Heart left ventricle (tissue), 16 donors: Measurements from ENCODE around the gene DOCK2. TPM values are rescaled to one million over a fixed set of nuclear protein-coding genes. Genes with fewer than 3 reads are reported as not detected.

ENCODE experiments used
- ATAC-seq, 4 donors: fragments of 200-7000 bp; cut with Tn5 transposase; one replicate each; pipeline ENCODE4 v1.9.1; 2020 to 2022; ENCODE audit warnings: moderate library complexity in 4 of 4, mild to moderate bottlenecking in 3 of 4, moderate number of reproducible peaks in 1 of 4
- DNase-seq, 5 donors: peaks; one replicate each; pipeline ENCODE4 v3.0.0-alpha.2; 2020
- H3K27ac ChIP-seq, 12 donors: fragments of 200-600 bp; sonication (generic) in 4 of 12; one replicate each; pipeline versions ENCODE4 v1.5.0 to v1.8.0; 2016 to 2022; ENCODE audit warnings: mild to moderate bottlenecking in 2 of 12
- H3K27me3 ChIP-seq, 9 donors: fragments of 200-600 bp; sonication (generic) in 2 of 9; one replicate each; pipeline versions ENCODE4 v1.5.1 to v1.8.0; 2016 to 2022; ENCODE audit warnings: mild to moderate bottlenecking in 3 of 9
- H3K36me3 ChIP-seq, 9 donors: fragments of 200-600 bp; sonication (generic) in 2 of 9; one replicate each; pipeline versions ENCODE4 v1.5.0 to v1.8.0; 2018 to 2022; ENCODE audit warnings: mild to moderate bottlenecking in 2 of 9
- H3K4me1 ChIP-seq, 12 donors: fragments of 200-600 bp; sonication (generic) in 4 of 12; one replicate each; pipeline versions ENCODE4 v1.5.0 to v1.8.0; 2016 to 2022; ENCODE audit warnings: mild to moderate bottlenecking in 3 of 12
- H3K4me3 ChIP-seq, 12 donors: fragments of 200-600 bp; sonication (generic) in 4 of 12; one replicate each; pipeline versions ENCODE4 v1.5.0 to v1.8.0; 2017 to 2022; ENCODE audit warnings: mild to moderate bottlenecking in 9 of 12, moderate library complexity in 4 of 12
- H3K9me3 ChIP-seq, 12 donors: fragments of 200-600 bp; sonication (generic) in 4 of 12; one replicate each; pipeline versions ENCODE4 v1.5.0 to v1.8.0; 2016 to 2022; ENCODE audit warnings: mild to moderate bottlenecking in 1 of 12
- CTCF ChIP-seq, 12 donors: fragments of 200-600 bp; sonication (generic) in 4 of 12; IDR thresholded peaks; one replicate each; pipeline versions ENCODE4 v1.5.0 to v1.8.0; 2018 to 2022; ENCODE audit warnings: antibody characterized with exemption in 12 of 12, mild to moderate bottlenecking in 5 of 12
- POLR2A ChIP-seq, 2 donors: fragments of 450-650 bp; IDR thresholded peaks; one replicate each; pipeline ENCODE4 v1.6.1; 2017; ENCODE audit warnings: antibody characterized with exemption in 2 of 2, mild to moderate bottlenecking in 2 of 2, moderate library complexity in 2 of 2
- WGBS, 4 donors: extraction: QIAGEN DNeasy Blood & Tissue Kit in 2 of 4; methylation state at CpG; one replicate each; pipeline versions ENCODE4 v1.1.5 to v1.1.7; 2013 to 2018; 5-methylcytosine and 5-hydroxymethylcytosine counted together
- intact Hi-C, 10 donors: fragments of 100-400 bp; cut with DNase I; formaldehyde crosslinking; loops; one replicate each; pipeline versions ENCODE4 v1.11.1 to v1.14.2; 2022
- polyA plus RNA-seq, 2 donors: library from polyadenylated mRNA; stranded (reverse); fragments of 200-250 nt; gene quantifications; one replicate each; pipeline ENCODE4 v1.2.3, GENCODE V29; 2013
- total RNA-seq, 9 donors: library from RNA; depleted of rRNA in 2 of 9; stranded (reverse); fragments of >200 nt in 2 of 9; fragmentation: NEBNext Ultra II Directional in 3 of 9; extraction: Animal tissue kit (Norgen Biotek cat#: 25700) in 3 of 9; gene quantifications; one replicate each; pipeline versions ENCODE4 v1.1.0 to v1.2.4, GENCODE V29; 2016 to 2023
- donor health status: ischemic (EF 13 %, LVEDD 7.1; RV severe dilation, severe dysfunction).
- donor health status: healthy with polysubstance abuse.
- donor health status: DM: no; HTN: yes; CAD: no.
- donor health status: DM: no; HTN: no; CAD: no.
- donor health status: ischemic (EF 25% LVEDD 6.9; RV normal size, moderate dysfunction).
- donor health status: ischemic (EF 25% LVEDD 5.7; RV mildly dilated, moderate dysfunction).
- donor health status: healthy.
- donor health status: DM: yes; HTN: yes; CAD: no.
- donor health status: ischemic (EF 35%, LVEDD 5.7; RV mildly dilated, moderate dysfunction).
- donor health status: nonischemic (EF 11% LVEDD 7.7; RV severe dilation, severe dysfunction).
- donor health status: DM: yes; HTN: yes; CAD: no.
- donor health status: PGD.
- donor health status: ischemic (EF 29% LVEDD 5.4; RV normal size, mild dysfunction).
- donor health status: nonischemic (EF 23%, LVEDD 6.1; RV moderate dilation, normal function).

DOCK2 gene
- total and polyA plus RNA-seq, 11 donors = 0.80 to 59.5 (median 4.6) TPM

- intact Hi-C loops = no loop called here
- Histone ChIP-seq H3K4me1 (peaks cover 0 to 17% (median 0%) of the 10 kb centered on the region in 12 donors), H3K27me3 (no peaks in the 10 kb centered on the region), H3K4me3 (no peak overlapping the region), H3K27ac (no peak overlapping the region), H3K9me3 (no peaks in the 10 kb centered on the region), H3K36me3 (peaks cover 0 to 39% (median 0%) of the 10 kb centered on the region in 9 donors)
- ATAC-seq (no peak), DNase-seq (no peak)
- 79 to 85% (median 83%) methylated on average over 2 of the region's 2 CpGs for WGBS, 4 donors
- TF ChIP-seq CTCF (IDR thresholded peaks at IDR 0.05) = no peak
Observed at GRCh38 chr5:169736653-169737052, 99.6 kb downstream of the DOCK2 start.

GRCh38 chr5:169740435-169740834 is 103.4 kb downstream of the DOCK2 start:
- intact Hi-C loops = no loop called here
- no peaks in the 10 kb centered on the region for H3K27me3 ChIP-seq
- H3K9me3 ChIP-seq = no peaks in the 10 kb centered on the region
- H3K27ac ChIP-seq = no peak overlapping the region
- WGBS, 4 donors = 54 to 69% (median 61%) methylated on average over 3 of the region's 3 CpGs
- DNase-seq = no peak
- H3K4me3 ChIP-seq = no peak overlapping the region
- ATAC-seq = no peak
- TF ChIP-seq POLR2A (IDR thresholded peaks at IDR 0.05) (no peak), CTCF (IDR thresholded peaks at IDR 0.05) (no peak)
- H3K36me3 ChIP-seq = peaks cover 0 to 42% (median 0%) of the 10 kb centered on the region in 9 donors
- peaks cover 0 to 12% (median 0%) of the 10 kb centered on the region in 12 donors for H3K4me1 ChIP-seq

GRCh38 chr5:169742771-169743296 is 105.8 kb downstream of the DOCK2 start:
- ATAC-seq (peak in 3 of 4 donors; percentile 81 to 87 (median 87)), DNase-seq (peak in 2 of 5 donors; percentile 11 to 52)
- WGBS, 4 donors = 39 to 55% (median 46%) methylated on average over 7 of the region's 7 CpGs

GRCh38 chr5:169744336-169744735 is 107.3 kb downstream of the DOCK2 start:
- H3K36me3 ChIP-seq = peaks cover 0 to 56% (median 0%) of the 10 kb centered on the region in 9 donors
- no peak overlapping the region for H3K27ac ChIP-seq
- H3K4me3 ChIP-seq = no peak overlapping the region
- 58 to 78% (median 75%) methylated on average over 1 of the region's 1 CpG for WGBS, 4 donors
- intact Hi-C loops = no loop called here
- H3K9me3 ChIP-seq = no peaks in the 10 kb centered on the region
- peaks cover 0 to 12% (median 0%) of the 10 kb centered on the region in 12 donors for H3K4me1 ChIP-seq
- DNase-seq = no peak
- H3K27me3 ChIP-seq = no peaks in the 10 kb centered on the region
- no peak for ATAC-seq
- no peak for TF ChIP-seq POLR2A (IDR thresholded peaks at IDR 0.05)
- TF ChIP-seq CTCF (IDR thresholded peaks at IDR 0.05) = no peak

More at GRCh38 chr5:169742771-169743296, 105.8 kb downstream of the DOCK2 start:
- Histone ChIP-seq H3K27ac (peak overlapping the region in 2 of 12 donors; percentile 9 to 16), H3K9me3 (no peaks in the 10 kb centered on the region), H3K36me3 (peaks cover 0 to 49% (median 0%) of the 10 kb centered on the region in 9 donors), H3K4me3 (no peak overlapping the region), H3K27me3 (no peaks in the 10 kb centered on the region), H3K4me1 (peaks cover 0 to 12% (median 0%) of the 10 kb centered on the region in 12 donors)
- TF ChIP-seq CTCF (IDR thresholded peaks at IDR 0.05) = no peak
- intact Hi-C loops = no loop called here
